AG08395 (cell line): ENCODE data around the gene EXOC6.

Source experiments
- DNase-seq: peaks from one replicate; pipeline ENCODE4 v3.0.0; 2012; ENCODE audit warnings: mixed read lengths, low spot score

Gene EXOC6

DNA sequence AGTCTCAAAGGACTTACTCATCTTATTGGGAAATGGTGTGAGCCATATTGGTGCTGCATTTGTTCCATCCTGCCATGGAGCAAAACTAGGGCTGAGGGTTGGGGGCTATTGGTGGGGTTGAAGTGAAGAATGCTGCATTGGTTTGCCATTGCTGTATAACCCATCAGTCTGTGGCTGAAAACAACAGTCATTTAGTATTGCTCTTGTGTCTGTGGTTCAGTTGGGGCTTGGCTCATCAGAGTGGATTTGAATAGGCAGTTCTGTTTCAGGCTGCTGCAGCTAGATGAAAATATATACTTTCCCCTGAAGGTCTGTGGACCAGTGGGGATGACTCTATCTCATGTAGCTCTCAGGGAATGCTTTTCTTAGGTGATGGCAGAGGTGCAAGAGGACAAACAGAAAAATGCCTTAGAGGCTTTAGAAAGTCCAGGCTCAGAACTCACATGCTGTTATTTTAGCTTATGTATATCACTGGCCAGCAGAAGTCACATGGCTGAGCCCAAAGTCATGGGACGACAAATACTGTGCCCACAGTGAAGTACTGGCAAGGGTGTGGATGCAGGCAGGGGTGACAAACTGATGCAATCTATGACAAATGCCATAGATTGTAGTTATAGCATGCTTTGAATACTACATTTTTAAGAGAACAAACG lies 15.2 kb upstream of the EXOC6 start:
- no peak for DNase-seq

DNA sequence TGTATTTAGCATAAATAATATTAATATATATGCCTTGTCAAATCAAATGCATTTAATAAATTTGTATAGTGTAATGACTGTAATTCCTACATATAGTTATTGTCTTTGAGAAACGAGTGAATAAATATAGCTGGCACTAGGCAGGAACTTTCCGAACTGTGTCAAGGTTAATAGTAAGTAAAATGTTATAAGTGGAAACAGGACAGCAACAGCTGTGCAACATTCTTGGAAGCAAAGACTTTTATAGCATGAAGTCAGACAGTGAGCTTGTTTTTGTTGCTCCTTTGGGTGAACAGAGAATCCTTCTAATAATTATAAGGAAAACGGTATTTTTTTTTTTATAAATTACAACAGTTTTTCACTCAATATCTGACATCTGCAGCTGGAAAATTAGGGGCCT lies 14.0 kb upstream of the EXOC6 start:
- DNase-seq: no peak

DNA sequence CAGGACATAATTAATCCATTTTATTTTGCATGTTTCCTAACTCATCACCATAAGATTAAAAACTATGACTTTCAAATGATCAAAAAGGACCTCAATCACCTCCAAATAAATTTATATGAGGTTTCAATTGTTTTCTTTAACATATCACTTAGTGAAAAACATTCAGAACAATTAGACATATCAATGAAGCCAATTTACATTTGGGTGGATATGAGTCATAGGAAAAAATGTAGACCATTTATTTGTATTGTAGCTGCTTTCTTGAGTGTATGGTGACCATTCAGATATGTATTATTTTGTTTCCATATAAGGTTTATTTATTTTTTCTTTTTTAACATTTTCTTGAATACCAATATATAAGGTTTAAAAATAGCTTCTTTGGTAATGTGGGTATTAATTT lies 13.3 kb upstream of the EXOC6 start:
- no peak for DNase-seq

DNA sequence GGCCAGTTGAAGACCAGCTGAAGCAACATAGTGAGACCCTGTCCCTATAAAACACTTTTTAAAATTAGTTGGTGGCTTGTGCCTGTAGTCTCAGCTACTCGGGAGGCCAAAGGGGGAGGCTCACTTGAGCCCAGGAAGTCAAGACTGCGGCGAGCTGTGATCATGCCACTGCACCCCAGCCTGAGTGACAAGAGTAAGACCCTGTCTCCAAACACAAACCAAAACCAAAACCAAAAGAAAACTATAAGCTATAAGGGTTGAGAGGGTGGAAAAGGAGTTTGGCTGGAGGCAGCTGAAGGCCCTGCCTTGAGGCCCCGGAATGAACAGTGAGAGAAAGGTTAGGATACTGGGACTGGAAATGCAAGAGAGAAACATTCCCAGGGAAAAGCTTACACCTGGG lies 10.9 kb upstream of the EXOC6 start:
- no peak for DNase-seq

DNA sequence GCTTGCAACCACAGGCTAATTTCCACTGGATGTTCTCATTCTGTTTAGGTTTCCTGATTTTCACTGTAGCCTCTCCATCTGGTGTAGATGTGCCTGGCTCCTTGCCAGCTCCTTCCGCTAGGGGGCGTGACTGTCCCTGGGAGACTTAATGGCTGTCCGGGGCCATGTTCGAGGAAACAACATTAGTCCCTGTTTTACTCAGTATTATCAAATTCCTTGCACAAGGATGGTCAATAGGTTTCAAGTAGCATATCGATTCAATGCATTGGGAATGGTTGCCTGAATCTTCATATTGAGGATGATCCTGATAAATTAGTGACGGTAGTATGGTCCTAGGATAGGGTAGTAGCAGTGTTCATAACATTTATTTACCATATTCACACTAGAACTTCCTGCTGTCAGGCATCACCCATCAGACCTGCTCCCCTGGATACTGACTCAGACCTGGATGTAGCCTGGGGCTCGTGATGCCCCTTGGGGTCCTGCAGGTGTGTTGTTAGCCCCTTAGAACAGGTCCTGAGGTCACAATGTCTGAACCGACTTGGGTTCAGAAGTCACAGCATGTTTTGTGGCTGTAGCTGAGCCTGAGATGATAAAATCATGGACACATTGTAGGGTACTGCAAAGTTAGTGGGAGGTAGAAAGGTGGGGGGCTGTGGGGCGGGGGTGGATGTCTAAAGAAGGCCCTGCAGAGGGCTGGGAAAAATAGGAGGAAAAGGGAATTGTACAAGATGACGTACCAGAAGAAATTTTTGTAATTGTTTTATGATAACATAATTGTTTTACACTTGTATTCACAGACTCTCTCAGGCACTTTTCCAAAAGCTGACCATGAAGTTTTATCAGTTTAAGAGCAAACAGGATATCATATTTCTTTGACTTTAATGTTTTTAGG lies 8.9 kb upstream of the EXOC6 start:
- peak; percentile 13 for DNase-seq

DNA sequence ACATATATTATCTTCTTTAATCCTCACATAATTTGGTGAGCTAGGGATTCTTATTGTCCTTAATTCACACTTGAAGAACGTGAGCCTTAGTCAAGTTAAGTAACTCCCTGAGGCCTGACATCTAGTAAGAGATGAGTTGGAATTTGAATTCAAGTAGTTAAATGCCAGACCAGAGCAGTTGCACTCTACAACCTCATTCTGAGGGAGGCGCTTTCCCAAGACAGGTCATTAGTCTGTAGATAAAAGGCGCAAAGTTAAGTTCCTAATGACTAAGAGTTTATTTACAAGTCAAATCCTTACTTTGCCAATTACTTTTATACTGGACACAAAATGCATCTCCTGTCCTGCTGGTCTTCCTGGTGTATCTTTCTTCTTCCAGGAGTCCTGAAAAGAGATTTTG lies 3.6 kb upstream of the EXOC6 start:
- DNase-seq: no peak

DNA sequence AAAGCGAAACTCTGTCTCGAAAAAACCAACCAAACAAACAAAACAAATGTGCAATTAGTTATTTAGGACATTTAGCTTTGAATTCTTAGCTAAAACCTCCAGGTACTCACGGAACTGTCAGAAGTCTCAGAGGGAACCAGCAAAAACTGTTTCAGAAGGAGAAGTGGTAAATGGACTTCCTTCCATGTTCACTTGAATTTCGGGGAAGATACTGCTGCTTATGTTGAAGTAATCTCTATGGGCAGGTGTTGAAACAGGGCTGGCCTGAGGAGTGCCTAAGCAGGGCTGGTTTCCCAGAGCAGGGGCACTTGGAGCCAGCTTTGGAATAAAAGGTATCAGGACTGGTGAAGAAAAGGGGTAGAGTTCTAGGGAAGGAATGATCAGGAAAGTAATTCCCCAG lies 2.4 kb upstream of the EXOC6 start:
- no peak for DNase-seq

DNA sequence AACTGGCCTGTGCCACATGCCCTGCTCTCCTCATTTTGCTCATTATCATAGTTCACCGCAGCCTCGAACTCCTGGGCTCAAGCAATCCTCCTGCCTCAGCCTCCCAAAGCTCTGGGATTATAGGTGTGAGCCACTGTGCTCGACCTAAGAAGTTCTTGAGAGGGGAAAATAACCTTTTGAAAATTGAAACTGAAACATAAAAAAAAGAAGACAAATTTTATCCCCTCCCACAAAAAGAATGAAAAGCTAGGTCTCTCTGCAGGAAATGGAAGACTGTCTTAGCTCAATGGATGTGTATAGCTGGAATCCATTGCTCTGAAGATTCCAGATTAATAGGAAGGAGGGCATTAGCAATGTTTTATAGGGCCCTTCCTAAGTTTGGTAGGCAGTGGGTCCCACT lies 2.0 kb upstream of the EXOC6 start:
- no peak for DNase-seq

DNA sequence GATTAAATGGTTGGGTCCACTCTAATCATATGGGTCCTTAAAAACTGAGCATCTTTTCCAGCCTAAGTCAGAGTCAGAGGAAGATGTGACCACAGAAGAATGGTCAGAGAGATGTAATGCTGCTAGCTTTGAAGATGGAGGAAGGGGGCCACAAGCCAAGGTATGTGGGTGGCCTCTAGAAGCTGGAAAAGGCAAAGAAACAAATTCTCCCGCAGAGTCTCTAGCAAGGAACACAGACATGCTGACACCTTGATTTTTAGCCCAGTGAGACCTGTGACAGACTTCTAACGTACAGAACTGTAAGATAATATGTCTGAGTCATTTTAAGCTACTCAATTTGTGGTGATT lies 1.5 kb upstream of the EXOC6 start:
- no peak for DNase-seq

DNA sequence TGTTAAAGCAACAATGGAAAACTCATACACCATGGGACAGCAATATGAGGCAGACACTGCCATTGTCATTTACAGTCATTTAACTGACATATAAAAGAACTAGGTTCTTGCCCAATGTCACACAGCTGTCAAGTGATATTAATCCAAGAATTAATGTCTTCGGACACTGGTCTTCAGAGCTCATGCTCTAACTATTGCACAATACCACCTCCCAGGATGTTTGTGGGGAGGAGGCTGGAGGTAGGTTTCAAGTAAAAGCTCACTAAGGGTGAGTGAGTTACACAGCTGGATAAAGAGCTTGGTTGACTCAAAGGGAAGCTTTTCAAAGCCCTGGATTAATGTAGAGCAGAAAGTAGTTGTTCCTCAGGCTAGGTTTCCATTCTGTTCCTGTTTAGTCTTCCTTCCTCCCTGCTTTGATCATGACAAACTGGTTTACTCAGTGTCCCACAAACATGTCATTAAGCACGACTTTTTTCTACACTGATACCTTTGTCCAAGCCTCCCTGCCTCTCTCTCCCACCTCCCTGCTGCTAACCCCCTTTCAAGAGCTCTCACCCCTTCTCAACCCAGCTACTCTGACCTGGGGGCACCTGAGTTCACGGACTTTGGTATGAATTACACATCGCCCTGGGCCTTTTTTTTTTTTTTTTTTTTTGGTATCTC lies 987 bp upstream of the EXOC6 start:
- DNase-seq: no peak

DNA sequence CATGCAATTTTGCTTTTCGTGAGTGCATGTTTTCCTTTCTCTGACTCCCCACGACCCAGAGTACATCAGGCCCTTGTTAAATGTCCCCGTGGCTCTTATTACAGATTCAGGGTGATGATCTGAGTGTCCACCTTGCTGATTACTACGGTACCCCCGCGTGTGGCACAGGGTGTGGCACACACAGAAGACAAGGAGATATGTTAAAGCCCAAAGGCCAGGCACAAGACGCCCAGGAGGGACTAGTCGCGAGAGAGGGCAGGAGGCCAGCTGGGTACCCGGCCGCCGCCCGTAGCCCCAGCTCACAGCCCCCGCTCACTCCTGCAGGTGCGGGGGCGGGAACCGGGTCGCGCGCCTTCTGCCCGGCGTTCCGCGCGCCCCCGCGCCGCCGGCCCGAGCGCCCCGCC lies 281 bp upstream of the EXOC6 start:
- DNase-seq: no peak

DNA sequence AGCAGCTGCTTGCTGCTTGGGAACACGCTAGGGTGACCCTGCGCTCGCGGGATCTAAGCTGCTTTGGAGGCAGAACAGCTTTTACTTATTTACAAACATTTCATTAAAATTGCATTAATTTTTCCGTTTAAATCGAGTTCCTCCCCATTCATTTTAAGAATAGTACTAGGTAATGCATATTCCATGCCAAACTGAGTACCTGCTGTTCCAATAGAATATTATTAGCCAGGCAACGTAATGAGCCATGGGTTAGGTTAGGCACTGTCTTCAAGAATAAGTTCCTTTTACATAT lies 860 bp downstream of the EXOC6 start:
- DNase-seq: no peak

DNA sequence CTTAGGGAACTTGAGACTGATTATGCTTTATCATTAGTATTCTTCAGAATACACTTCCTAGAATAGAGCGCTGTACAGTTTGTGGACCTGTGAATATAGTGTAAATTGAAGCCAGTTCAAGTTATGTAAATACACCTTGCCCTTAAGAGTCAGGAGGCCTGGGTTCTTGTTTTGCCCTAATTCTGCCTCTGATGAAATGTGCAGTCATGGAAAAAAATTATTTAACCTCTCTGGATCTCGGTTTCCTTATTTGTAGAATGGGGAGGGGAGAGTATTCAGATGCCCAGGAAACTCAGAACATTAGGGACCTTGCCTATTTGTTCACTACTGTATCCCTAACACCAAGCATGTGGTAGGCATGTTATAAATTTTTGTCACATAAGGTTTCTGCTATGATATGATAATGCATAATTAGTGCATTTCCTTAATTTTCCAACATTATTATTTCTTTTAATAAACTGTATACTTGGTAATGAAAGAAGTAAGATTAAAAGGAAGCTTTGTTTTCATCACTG lies 1.3 kb downstream of the EXOC6 start:
- no peak for DNase-seq

DNA sequence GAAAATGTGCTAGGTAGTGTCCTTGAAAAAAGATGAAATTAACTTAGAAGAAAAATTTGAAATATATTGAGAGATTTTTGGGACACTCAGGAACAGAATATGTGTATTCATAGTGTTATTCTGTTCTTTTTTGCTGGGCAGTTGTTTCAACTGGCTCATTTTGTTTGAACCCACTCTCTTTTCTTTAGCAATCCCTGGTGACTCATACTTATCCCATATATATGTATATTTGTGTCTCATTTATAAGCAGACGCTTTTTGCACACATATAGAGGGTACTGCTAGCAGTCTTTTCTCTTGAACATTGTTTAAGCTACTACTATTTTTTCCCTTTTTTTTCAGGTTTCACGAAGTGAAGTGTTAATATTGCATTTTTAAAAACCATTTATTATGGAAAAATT lies 1.9 kb downstream of the EXOC6 start:
- DNase-seq: no peak

DNA sequence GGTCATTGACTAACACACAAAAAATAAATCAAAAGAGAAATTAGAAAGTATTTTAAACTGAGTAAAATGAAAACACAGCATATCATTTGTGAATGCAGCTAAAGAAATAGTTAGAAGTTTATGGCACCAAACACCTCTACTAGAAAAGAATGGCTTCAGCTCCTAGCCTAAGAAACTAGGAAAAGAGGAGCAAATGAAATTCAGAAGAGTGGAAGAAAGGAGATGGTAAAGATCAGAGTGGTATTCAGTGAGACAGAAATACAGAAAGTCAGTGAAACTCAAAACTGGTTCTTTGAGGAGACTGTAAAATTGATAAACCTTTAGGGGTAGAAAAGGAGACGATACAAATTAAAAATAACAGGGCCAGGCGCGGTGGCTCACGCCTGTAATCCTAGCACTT lies 2.7 kb downstream of the EXOC6 start:
- no peak for DNase-seq

DNA sequence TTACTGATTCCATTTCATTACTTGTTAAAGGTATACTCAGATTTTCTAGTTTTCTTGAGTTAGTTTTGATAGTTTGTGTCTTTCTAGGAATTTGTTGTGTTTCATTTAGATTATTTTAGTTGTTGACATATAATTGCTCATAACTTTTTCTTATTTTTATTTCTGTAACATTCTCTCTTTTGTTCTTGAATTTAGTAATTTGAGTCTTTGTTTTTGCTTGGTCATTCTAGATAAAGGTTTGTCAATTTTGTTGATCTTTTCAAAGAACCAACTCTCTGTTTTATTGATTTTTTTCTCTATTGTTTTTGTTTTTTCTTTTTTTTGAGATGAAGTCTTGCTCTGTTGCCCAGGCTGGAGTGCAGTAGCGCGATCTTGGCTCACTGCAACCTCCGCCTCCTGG lies 7.2 kb downstream of the EXOC6 start:
- DNase-seq: no peak

DNA sequence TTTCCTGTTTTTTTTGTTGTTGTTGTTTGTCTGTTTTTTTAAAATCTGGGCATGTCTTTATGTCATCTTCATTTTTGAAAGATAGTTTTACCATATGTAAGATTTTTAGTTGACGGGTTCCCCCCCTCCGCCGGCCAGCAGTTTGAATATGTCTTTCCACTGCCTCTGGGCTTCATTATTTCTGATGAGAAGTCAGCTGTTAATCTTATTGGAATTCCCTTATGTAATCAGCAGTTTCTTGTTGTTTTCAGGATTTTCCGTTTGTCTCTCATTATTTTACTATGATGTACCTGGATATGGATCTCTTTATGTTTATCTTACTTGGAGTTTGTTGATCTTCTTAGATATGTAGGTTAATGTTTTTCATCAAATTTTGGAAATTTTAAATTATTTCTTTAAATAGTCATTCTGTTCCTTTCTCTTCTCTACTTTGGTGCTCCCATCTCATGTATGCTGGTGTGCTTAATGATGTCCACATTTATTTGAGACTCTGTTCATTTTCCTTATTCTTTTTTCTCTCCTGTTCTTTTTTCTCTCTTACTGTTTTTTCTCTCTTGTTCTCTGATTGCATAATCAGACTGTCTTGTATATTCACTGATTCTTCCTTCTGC lies 9.7 kb downstream of the EXOC6 start:
- DNase-seq: no peak

DNA sequence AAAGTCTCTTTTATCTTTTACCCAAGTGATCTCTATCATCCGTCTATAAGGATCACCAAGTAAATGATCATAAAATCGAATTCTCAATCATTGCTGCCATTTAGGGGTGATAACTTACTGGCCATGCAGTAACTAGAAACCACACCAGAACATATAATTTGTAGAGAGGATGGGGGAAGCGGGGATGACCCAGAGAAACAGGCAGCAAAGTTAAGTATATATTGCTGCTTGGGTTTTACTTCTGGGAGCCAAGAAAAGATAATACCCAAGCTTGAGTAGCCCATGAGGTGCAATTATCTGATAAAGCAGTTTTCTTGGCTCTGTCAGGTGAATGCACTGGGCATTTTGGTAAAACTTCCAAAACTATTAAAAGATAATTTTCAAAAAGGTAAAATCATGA lies 18.9 kb downstream of the EXOC6 start:
- DNase-seq: no peak

DNA sequence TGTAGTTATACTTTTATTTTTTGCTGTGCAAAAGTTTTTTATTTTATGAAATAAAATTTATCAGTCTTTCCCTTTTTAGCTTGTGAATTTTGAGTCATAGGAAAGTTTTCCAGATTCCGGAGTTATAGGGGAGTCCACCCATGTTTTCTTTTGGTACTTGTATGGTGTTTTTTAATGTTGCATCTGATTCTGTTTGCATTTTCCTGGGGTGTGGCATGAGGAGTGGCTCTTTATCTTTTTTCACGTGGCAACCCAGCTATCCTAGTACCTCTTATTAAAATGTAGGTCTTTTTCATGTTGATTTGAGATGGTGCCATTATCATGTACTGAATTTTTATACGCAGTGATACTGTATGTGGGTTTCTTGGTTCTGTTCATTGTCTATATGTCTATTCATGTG lies 19.7 kb downstream of the EXOC6 start:
- no peak for DNase-seq

DNA sequence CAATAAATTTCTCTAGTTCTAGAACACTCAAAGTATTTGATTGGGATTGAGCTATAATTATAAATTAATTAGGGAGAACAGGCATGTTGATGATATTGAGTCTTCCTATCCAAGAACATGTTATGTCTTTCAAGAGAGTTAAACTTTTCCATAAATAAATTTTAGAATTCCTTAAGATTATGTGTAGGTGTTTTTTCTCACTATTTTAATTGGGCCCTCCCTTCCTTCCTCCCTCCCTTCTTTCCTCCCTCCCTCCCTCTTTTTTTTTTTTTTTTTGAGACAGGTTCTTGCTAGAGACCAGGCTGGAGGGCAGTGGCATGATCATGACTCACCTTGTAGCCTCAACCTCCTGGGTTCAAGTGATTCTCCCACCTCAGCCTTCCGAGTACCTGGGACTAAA lies 20.2 kb downstream of the EXOC6 start:
- no peak for DNase-seq

DNA sequence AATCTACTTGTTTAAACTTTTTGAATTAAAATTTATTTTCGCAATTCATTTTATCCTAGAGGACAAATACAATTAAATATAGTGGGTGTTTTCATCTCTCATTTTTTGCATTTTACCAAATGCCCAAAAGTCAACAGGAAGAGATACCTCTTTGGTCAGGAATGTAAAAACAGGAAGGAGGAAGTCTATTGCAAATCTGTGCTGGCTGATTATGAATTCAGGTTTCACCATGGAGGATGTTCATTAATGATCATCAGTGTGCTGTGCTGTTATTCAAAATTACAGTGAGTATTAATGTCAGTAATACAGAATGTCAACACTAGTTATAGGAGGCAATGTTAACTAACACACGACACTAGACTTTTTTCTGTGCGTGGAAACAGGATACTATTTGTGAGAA lies 24.7 kb downstream of the EXOC6 start:
- no peak for DNase-seq

DNA sequence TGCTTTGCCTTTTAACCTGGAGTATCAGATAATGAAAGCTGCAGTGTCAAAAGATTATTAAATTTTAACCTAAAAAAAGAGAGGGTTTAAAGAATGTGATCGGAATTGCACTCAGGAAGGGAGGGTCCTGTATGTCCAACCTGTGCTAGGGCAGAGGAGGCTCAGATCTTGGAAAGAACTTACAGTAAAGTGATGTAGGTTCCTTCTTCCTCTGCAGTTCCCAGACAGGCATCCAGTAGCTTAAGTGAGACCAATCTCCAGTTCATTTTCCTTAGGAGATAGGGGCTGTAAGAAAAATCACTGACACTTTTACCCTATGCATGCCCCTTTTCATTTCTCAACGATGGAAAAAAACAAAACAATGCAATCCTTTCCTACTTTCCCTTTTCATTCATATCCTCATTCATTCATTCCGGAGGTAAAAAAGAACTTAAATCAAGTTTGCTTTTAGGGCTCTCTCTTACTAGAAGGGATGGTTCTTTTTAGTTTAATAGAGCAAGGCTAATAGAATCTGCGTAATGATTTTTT lies 28.3 kb downstream of the EXOC6 start:
- DNase-seq: no peak
